GM19035 (cell line): Measurements from ENCODE around the gene TUBGCP2.
A peak's percentile ranks its signal among the peaks of the same experiment; 100 is the strongest.

Experiments used
- ATAC-seq: cut with Tn5 transposase; IDR thresholded peaks from one replicate; pipeline ENCODE4 v1.9.1; 2021; ENCODE audit not compliant: unreplicated experiment

The TUBGCP2 gene

GRCh38 chr10:133308421-133309099 lies at the start of gene TUBGCP2, which contains the start of gene ZNF511:
TUBGCP2 (minus strand) TSS chr10:133308872; CDS start chr10:133302941, 5,931 bp downstream.
ZNF511 (plus strand) TSS chr10:133308914; CDS start chr10:133308944, 30 bp downstream.
- peak; percentile 79 for ATAC-seq

- ATAC-seq, result peak; percentile 61
Observed at GRCh38 chr10:133357285-133358161, 48.9 kb upstream of the TUBGCP2 start, which contains the start of gene FUOM. FUOM (minus strand) TSS chr10:133358019; CDS start chr10:133358007, 12 bp downstream.

DNA sequence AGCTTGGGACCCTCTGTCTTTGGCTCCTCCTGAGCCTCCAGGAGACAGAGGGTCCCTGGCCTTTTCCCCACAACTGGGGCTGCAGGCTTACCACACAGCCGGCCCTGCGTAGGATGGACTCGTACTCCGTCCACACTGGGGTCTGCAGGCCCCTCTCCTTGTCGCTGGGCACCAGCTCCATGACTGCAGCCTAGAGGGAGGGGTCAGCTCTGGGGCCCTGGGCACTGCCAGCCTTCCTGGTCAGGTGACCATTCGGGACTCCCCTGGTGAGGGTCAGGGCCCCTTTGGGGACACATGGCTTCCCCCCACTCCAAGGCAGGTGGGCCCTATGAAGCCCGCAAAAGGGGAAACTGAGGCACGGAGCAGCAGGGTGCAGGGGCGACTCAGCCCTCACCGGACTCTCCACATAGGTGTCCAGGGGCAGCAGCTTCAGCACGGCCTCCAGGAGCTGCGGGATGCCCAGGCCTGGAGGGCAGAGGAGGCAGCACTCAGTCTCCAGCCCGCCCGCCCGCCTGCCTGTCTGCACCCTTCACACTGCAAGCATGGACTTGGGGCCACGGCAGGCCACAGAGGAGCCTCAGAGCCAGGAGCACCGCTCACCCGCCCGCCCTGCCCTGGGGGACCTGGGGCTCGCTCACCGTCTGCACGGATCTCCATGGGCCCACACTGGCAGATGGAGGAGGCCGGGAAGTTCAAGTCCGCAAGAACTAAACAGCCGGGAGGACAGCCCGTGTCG lies 48.0 kb upstream of the TUBGCP2 start:
- no peak for ATAC-seq

GRCh38 chr10:133355991-133356390 lies 47.3 kb upstream of the TUBGCP2 start:
- no peak for ATAC-seq

GRCh38 chr10:133355266-133355665 lies 46.6 kb upstream of the TUBGCP2 start:
- ATAC-seq, result no peak

- no peak for ATAC-seq
Observed at GRCh38 chr10:133354672-133355240, 46.1 kb upstream of the TUBGCP2 start.

- ATAC-seq, result no peak
Observed at GRCh38 chr10:133353988-133354605, 45.4 kb upstream of the TUBGCP2 start.

DNA sequence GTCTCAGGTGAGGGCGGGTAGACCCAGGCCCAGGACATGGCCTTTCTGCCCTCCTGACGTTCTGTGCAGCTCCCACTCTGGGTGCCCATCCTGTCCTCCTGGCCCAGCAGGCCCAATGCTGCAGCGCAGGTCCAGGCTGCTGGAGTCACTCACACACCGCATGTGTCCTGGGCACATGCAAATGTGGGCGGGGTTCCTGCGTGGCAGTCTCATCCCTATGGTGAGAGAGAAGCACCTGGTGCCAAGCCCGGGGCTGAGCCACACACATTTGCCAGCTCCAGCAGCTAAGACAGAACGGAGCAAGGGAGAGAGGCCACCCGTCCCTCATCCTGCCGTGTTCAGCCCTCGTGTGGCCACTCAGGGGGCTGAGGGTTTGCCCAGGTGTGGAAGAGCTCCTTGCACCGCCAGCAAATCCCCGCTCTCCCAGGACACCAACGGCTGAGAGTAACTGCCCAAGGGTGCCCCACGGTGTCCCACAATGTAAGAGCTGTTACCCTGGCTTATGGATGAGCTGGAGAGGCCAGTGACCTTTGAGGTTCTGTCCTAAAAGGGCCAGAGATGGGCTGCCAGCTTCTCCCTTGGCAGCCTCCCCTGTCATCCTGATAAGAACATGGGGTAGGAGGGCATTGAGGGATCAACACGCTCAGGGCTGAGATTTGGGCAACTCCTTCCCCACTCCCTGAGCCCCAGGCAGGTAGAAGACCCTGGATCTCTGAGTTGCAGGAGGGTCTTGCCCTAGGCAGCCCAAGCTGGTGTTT lies 44.7 kb upstream of the TUBGCP2 start:
- ATAC-seq, result no peak

DNA sequence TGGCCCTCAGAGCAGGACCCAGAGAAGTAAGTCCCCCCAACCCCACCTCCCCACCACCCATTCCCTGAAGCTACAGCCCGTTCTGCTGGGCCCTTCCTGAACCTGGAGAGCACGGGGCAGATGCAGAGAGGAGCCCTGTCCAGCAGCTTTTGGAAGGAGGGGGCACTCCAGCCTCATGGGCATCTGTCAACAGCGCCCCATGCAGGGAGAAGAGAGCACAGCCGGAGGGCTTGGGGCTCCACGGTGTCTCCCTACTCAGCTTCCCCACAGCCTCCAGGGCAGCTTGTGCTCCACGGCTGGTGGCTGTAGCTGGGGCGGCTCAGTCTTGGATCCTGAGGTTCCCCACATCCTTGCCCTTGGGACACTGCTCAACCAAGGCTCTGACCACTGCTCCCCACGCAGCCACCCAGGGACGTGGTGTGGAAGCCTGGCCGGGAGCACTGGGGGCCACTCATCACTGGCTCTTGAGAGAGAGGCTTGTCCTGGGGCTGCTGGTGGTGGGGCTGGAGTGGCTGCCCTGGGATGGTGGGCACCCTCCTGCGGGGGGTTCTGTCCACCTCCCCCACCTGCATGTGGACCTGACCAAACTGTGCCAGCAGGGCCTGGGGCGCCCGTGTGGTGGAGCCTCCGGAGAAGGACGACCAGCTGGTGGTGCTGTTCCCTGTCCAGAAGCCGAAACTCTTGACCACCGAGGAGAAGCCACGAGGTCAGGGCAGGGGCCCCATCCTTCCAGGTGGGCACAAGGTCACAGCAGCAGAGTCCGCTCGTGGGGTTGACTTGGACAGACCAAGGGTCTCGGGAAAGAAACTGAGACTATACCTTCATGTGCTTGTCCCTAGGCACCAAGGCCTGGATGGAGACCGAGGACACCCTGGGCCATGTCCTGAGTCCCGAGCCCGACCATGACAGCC lies 43.0 kb upstream of the TUBGCP2 start:
- no peak for ATAC-seq

GRCh38 chr10:133350950-133351329 lies 42.3 kb upstream of the TUBGCP2 start:
- ATAC-seq, result no peak

GRCh38 chr10:133350283-133350949 lies 41.7 kb upstream of the TUBGCP2 start:
- no peak for ATAC-seq

DNA sequence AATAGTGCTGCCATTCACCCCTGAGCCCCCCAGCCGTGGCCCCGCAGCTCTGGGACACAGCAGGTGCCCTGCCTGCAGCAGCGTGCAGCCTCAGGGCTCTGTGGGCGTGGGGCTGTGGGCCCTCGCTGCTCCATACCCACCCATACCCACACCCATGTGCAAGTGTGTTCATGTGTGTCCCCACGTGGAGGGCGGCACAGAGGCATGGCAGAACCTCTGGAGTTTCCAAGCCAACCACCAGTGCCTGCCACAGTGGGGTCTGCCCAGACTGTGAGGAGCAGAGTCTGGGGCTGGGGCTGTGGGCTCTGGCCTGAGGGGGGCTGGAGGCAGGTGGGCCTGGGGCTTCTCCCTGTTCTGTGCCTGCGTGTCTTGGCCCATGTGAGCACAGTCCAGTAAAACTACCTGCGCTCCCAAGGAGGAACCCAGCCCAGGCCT lies 40.9 kb upstream of the TUBGCP2 start:
- ATAC-seq, result no peak

DNA sequence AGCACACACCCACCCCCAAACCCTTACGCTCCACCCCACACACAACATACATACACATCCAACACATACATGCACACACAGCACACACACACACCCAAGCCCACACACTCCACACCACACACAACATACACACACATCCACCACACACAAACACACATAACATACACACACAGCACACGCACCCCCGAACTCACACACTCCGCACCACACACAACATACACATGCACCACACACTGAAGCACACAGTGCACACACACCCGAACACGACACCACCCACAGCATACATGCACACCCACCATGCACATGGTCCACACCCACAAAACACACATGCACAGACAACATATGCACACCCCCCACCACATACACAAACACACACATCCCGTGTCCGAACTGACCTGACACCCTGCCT lies 40.5 kb upstream of the TUBGCP2 start:
- no peak for ATAC-seq

DNA sequence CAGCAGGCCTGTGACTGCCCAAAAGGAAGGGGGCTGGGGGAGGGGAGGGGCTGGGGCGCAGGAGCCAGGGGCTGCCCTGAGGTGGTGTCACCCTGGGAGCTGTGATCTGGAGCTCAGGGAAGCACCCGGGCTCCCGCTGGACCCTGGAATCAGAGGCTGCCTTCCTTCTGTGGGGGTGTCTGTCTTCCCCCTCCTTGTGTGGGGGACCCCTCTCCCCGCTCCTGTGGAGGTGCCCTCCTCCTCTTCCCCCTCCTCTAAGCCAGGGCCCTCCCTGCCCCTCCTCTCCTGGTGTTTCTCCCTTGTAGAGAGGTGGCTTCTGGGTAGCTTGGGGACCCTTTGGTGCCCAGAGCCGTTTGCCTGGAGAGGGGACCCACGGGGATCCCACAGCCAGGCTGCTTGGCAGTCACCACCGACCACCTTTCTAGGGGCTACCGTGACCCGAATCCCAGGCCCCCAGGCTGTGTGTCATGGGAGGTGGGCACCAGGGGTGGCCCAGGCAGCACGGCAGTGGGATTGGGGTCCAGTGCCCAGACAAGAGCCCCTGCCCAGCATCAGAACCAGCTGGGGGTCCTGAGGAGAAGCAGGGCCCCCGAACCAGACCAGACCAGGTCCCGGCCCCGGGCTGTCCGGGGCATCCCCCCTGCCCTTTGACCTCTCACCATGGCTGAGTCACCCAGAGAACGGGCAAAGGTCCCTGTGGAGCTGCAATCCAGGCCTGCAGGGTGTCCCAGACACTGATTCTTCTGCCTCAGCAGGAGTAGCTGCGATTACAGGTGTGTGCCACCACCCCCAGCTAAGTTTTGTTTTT lies 39.2 kb upstream of the TUBGCP2 start:
- ATAC-seq, result no peak

DNA sequence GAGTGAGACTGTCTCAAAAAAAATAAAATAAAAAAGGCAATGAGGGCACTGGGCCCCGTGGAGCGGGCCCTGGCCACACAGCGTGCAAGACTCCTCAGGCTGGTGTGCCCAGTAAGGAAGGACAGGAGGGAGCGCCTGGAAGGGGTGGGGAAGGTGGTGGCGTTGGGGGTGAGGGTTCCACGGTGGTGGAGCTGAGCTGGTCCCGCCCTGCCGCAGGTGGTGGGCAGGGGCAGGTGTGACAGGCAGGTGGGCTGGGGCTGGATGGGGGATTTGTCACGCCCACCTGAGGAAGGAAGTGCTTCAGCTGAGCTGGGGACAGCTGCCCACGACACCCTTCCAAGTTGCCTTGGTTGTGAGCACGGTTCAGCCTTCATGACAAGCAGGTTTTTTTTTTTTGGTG lies 37.7 kb upstream of the TUBGCP2 start:
- ATAC-seq, result no peak

GRCh38 chr10:133344236-133344635 lies 35.6 kb upstream of the TUBGCP2 start:
- ATAC-seq, result no peak

DNA sequence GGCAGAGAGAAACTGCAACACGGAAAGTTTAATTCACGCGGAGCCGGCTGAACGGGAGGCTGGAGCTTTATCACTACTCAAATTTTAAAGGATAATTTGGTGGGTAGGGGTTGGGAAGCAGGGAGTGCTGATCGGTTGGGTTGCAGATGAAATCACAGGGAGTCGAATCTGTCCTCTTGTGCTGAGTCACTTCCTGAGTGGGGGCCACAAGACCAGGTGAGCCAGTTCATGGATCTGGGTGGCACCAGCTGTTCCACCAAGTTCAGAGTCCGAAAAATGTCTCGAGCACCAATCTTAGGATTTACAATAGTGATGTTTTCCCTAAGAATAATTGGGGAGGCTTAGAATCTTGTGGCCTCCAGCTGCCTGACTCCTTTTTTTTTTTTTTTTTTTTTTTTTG lies 34.9 kb upstream of the TUBGCP2 start:
- no peak for ATAC-seq
